Measurements from ENCODE around the gene SIRT3. TPM values are rescaled to one million over a fixed set of nuclear protein-coding genes. Genes with fewer than 3 reads are reported as not detected.

SIRT3 gene
- total RNA-seq, 2 donors from 2014 or later = 16.1 to 22.0 TPM

GRCh38 chr11:280706-281485 is 44.8 kb upstream of the SIRT3 start:
- Histone ChIP-seq H3K27me3 (replicated peaks; ENCODE audit: insufficient read depth) (peaks cover 5% of the 10 kb centered on the region), H3K4me3 (peak overlapping the region; percentile 63), H3K36me3 (no peaks in the 10 kb centered on the region), H3K9me3 (no peaks in the 10 kb centered on the region), H3K4me1 (ENCODE audit: control insufficient read depth in 1 of 2, low read depth in 2 of 2) (peaks cover 0 to 27% of the 10 kb centered on the region in 2 donors), H3K27ac (no peak overlapping the region)
- DNase-seq (ENCODE audit: low spot score) (no peak), ATAC-seq (ENCODE audit: insufficient number of reproducible peaks, low FRiP score, low read depth) (no peak)
- TF ChIP-seq, protein P1, sequence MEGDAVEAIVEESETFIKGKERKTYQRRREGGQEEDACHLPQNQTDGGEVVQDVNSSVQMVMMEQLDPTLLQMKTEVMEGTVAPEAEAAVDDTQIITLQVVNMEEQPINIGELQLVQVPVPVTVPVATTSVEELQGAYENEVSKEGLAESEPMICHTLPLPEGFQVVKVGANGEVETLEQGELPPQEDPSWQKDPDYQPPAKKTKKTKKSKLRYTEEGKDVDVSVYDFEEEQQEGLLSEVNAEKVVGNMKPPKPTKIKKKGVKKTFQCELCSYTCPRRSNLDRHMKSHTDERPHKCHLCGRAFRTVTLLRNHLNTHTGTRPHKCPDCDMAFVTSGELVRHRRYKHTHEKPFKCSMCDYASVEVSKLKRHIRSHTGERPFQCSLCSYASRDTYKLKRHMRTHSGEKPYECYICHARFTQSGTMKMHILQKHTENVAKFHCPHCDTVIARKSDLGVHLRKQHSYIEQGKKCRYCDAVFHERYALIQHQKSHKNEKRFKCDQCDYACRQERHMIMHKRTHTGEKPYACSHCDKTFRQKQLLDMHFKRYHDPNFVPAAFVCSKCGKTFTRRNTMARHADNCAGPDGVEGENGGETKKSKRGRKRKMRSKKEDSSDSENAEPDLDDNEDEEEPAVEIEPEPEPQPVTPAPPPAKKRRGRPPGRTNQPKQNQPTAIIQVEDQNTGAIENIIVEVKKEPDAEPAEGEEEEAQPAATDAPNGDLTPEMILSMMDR (IDR thresholded peaks at IDR 0.05) = no peak

- ATAC-seq (ENCODE audit: insufficient number of reproducible peaks, low FRiP score, low read depth) (no peak), DNase-seq (ENCODE audit: low spot score) (no peak)
- Histone ChIP-seq H3K27me3 (replicated peaks; ENCODE audit: insufficient read depth) (peaks cover 5% of the 10 kb centered on the region), H3K4me3 (peak overlapping the region; percentile 63), H3K4me1 (ENCODE audit: control insufficient read depth in 1 of 2, low read depth in 2 of 2) (peaks cover 0 to 27% of the 10 kb centered on the region in 2 donors), H3K36me3 (no peaks in the 10 kb centered on the region), H3K9me3 (no peaks in the 10 kb centered on the region), H3K27ac (no peak overlapping the region)
- TF ChIP-seq, protein P1 (IDR thresholded peaks at IDR 0.05) = no peak
These were observed 44.0 kb upstream of the SIRT3 start for GRCh38 chr11:279966-280705.

DNA sequence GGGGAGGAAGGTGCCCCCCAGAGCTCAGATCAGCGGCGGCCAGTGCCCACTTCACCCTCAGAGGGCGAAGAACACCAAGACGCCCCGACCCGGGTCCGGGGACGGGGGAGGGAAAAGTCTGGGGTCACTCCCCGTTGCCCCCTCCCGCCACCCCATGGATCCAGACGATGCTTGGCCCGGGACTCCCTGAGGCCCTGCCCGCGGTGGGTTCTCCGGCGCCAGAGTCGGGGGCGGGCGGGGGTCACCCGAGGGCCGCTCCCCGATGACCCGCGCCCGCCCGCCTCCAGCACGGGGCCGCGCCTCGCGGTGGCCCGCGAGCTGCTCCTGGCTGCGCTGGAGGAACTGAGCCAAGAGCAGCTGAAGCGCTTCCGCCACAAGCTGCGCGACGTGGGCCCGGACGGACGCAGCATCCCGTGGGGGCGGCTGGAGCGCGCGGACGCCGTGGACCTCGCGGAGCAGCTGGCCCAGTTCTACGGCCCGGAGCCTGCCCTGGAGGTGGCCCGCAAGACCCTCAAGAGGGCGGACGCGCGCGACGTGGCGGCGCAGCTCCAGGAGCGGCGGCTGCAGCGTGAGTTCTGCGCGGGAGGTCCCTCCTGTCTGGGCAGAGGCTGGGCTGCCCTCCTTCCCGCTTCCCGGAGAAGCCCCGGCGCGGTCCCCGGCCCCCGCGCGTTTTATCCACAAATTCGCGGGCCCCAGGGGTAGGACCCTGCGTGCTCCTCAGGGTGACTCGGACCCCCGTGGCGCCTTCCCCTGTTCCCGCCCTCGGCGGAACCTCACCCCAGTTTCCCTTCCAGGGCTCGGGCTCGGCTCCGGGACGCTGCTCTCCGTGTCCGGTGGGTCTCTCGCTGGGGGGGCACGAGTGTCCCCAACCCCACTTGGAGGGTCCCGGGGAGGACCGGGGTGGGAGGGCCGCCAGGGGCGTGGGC is 43.2 kb upstream of the SIRT3 start:
- H3K27me3 ChIP-seq (replicated peaks; ENCODE audit: insufficient read depth) = peaks cover 5% of the 10 kb centered on the region
- no peaks in the 10 kb centered on the region for H3K9me3 ChIP-seq
- no peak overlapping the region for H3K27ac ChIP-seq
- peaks cover 0 to 27% of the 10 kb centered on the region in 2 donors for H3K4me1 ChIP-seq (ENCODE audit: control insufficient read depth in 1 of 2, low read depth in 2 of 2)
- no peaks in the 10 kb centered on the region for H3K36me3 ChIP-seq
- DNase-seq (ENCODE audit: low spot score) (no peak), ATAC-seq (ENCODE audit: insufficient number of reproducible peaks, low FRiP score, low read depth) (no peak)
- H3K4me3 ChIP-seq = peak overlapping the region; percentile 63
- TF ChIP-seq, protein P1 (IDR thresholded peaks at IDR 0.05) = no peak

GRCh38 chr11:278001-278951 is 42.1 kb upstream of the SIRT3 start, which contains the start of gene NLRP6:
TSS of gene NLRP6 (plus strand) at chr11:278407. CDS start at chr11:278570, 163 bp downstream.
- ATAC-seq (ENCODE audit: insufficient number of reproducible peaks, low FRiP score, low read depth) (no peak), DNase-seq (ENCODE audit: low spot score) (no peak)
- Histone ChIP-seq H3K4me3 (peak within 1 kb of the TSS; percentile 63), H3K36me3 (no peaks in the 10 kb centered on the region), H3K9me3 (no peaks in the 10 kb centered on the region), H3K27me3 (replicated peaks; ENCODE audit: insufficient read depth) (peaks cover 5% of the 10 kb centered on the region), H3K4me1 (ENCODE audit: control insufficient read depth in 1 of 2, low read depth in 2 of 2) (peaks cover 0 to 27% of the 10 kb centered on the region in 2 donors), H3K27ac (no peak within 1 kb of the TSS)
- TF ChIP-seq, protein P1 (IDR thresholded peaks at IDR 0.05) = no peak

Measured in thoracic aorta (tissue), 2 donors.